ENCODE measurements around the gene TPPP3.

The TPPP3 gene

GRCh38 chr16:67425061-67425460 is 31.8 kb upstream of the TPPP3 start:
- no peak for TF ChIP-seq TCF4 (CRISPR knock-in tag; IDR thresholded peaks at IDR 0.05; ENCODE audit: borderline replicate concordance)
- TF ChIP-seq OSR1 (CRISPR knock-in tag; IDR thresholded peaks at IDR 0.05), result no peak
- no peak for TF ChIP-seq CREB5 (CRISPR knock-in tag; IDR thresholded peaks at IDR 0.05; ENCODE audit: low read depth)
- ATAC-seq, result no peak

GRCh38 chr16:67424261-67424615 is 30.9 kb upstream of the TPPP3 start:
- no peak for ATAC-seq
- TF ChIP-seq CREB5 (CRISPR knock-in tag; IDR thresholded peaks at IDR 0.05; ENCODE audit: low read depth) (no peak), GLIS3 (CRISPR knock-in tag; IDR thresholded peaks at IDR 0.05) (no peak), ZNF70 (CRISPR knock-in tag; IDR thresholded peaks at IDR 0.05) (no peak)

DNA sequence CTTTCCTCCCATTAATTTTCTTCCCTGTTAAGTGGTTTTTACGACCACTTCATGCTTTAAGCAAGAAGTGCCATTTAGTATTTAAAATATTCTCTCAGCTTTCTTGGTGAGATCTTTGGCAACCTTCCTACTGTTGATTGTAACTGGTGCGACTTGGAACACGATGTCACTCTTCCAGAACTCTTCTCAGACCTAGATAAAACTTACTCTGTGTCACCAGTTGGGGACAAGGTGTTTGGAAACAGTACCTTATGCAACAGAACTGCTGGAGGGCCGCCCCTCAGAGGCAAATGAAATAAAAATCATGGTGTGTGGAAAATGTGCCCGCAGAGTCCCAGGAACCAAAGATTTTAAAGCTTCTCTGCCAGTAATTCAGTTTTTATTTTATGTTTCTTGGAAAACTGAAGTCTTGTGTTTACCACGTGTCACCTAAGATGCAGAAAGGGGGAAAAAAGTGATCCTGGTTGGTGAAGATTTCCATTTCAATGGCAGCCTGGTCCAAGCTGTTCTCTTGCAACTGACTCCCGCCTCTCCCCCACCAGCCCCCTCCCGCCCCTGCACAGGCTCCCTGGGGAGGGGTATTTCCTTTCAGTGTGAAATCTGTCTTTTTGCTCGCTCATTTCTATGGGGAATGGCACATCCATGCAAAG is 30.4 kb upstream of the TPPP3 start:
- TF ChIP-seq BACH2 (CRISPR knock-in tag; IDR thresholded peaks at IDR 0.05; ENCODE audit: borderline replicate concordance) (no peak), CREB5 (CRISPR knock-in tag; IDR thresholded peaks at IDR 0.05; ENCODE audit: low read depth) (no peak), TCF4 (CRISPR knock-in tag; IDR thresholded peaks at IDR 0.05; ENCODE audit: borderline replicate concordance) (no peak), ZNF70 (CRISPR knock-in tag; IDR thresholded peaks at IDR 0.05) (no peak), PPARA (CRISPR knock-in tag; IDR thresholded peaks at IDR 0.05; ENCODE audit: borderline replicate concordance) (no peak), RARB (CRISPR knock-in tag; IDR thresholded peaks at IDR 0.05) (no peak), ZFP3 (CRISPR knock-in tag; IDR thresholded peaks at IDR 0.05) (no peak), ARNTL (CRISPR knock-in tag; IDR thresholded peaks at IDR 0.05; ENCODE audit: borderline replicate concordance, low read depth) (no peak), CSDC2 (CRISPR knock-in tag; IDR thresholded peaks at IDR 0.05) (no peak), CSRNP3 (CRISPR knock-in tag; IDR thresholded peaks at IDR 0.05) (no peak), OSR1 (CRISPR knock-in tag; IDR thresholded peaks at IDR 0.05) (no peak), SNAI2 (CRISPR knock-in tag; IDR thresholded peaks at IDR 0.05) (no peak), ZFP30 (CRISPR knock-in tag; IDR thresholded peaks at IDR 0.05) (no peak), ZNF565 (CRISPR knock-in tag; conservative IDR thresholded peaks at IDR 0.05; ENCODE audit: low read depth) (no peak), ISL1 (CRISPR knock-in tag; IDR thresholded peaks at IDR 0.05) (no peak), GLIS3 (CRISPR knock-in tag; IDR thresholded peaks at IDR 0.05) (no peak)
- TF ChIP-seq, protein P1, sequence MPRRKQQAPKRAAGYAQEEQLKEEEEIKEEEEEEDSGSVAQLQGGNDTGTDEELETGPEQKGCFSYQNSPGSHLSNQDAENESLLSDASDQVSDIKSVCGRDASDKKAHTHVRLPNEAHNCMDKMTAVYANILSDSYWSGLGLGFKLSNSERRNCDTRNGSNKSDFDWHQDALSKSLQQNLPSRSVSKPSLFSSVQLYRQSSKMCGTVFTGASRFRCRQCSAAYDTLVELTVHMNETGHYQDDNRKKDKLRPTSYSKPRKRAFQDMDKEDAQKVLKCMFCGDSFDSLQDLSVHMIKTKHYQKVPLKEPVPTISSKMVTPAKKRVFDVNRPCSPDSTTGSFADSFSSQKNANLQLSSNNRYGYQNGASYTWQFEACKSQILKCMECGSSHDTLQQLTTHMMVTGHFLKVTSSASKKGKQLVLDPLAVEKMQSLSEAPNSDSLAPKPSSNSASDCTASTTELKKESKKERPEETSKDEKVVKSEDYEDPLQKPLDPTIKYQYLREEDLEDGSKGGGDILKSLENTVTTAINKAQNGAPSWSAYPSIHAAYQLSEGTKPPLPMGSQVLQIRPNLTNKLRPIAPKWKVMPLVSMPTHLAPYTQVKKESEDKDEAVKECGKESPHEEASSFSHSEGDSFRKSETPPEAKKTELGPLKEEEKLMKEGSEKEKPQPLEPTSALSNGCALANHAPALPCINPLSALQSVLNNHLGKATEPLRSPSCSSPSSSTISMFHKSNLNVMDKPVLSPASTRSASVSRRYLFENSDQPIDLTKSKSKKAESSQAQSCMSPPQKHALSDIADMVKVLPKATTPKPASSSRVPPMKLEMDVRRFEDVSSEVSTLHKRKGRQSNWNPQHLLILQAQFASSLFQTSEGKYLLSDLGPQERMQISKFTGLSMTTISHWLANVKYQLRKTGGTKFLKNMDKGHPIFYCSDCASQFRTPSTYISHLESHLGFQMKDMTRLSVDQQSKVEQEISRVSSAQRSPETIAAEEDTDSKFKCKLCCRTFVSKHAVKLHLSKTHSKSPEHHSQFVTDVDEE (CRISPR knock-in tag; IDR thresholded peaks at IDR 0.05), result no peak
- TF ChIP-seq, protein P2, sequence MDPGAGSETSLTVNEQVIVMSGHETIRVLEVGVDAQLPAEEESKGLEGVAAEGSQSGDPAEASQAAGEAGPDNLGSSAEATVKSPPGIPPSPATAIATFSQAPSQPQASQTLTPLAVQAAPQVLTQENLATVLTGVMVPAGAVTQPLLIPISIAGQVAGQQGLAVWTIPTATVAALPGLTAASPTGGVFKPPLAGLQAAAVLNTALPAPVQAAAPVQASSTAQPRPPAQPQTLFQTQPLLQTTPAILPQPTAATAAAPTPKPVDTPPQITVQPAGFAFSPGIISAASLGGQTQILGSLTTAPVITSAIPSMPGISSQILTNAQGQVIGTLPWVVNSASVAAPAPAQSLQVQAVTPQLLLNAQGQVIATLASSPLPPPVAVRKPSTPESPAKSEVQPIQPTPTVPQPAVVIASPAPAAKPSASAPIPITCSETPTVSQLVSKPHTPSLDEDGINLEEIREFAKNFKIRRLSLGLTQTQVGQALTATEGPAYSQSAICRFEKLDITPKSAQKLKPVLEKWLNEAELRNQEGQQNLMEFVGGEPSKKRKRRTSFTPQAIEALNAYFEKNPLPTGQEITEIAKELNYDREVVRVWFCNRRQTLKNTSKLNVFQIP (CRISPR knock-in tag; IDR thresholded peaks at IDR 0.05; ENCODE audit: borderline replicate concordance, low read depth), result no peak
- ATAC-seq, result no peak

Measured in SK-N-SH treated with all-trans-retinoic acid at 6 μM for 48 hours (cell line).